ENCODE measurements around the gene RTN4IP1.

RTN4IP1 gene

GRCh38 chr6:106540907-106541306, 88.4 kb downstream of the RTN4IP1 start:
- no peak for DNase-seq

- DNase-seq: no peak
These were observed 88.9 kb downstream of the RTN4IP1 start for GRCh38 chr6:106540432-106540831.

- no peak for DNase-seq
These were observed 89.4 kb downstream of the RTN4IP1 start for GRCh38 chr6:106539936-106540335.

- DNase-seq: no peak
These were observed 91.2 kb downstream of the RTN4IP1 start for GRCh38 chr6:106538145-106538544.

GRCh38 chr6:106537662-106538061, 91.6 kb downstream of the RTN4IP1 start:
- no peak for DNase-seq

- DNase-seq: no peak
These were observed 92.4 kb downstream of the RTN4IP1 start for GRCh38 chr6:106536851-106537250.

GRCh38 chr6:106536357-106536756, 92.9 kb downstream of the RTN4IP1 start:
- no peak for DNase-seq

- DNase-seq: no peak
These were observed 94.3 kb downstream of the RTN4IP1 start for GRCh38 chr6:106535012-106535411.

GRCh38 chr6:106534564-106534982, 94.7 kb downstream of the RTN4IP1 start:
- no peak for DNase-seq

GRCh38 chr6:106534004-106534403, 95.3 kb downstream of the RTN4IP1 start:
- no peak for DNase-seq

GRCh38 chr6:106533054-106533453, 96.2 kb downstream of the RTN4IP1 start:
- DNase-seq: no peak

- DNase-seq: no peak
These were observed 98.8 kb downstream of the RTN4IP1 start for GRCh38 chr6:106530502-106530901.

- no peak for DNase-seq
These were observed 99.3 kb downstream of the RTN4IP1 start for GRCh38 chr6:106530026-106530425.

- no peak for DNase-seq
These were observed 99.9 kb downstream of the RTN4IP1 start for GRCh38 chr6:106529438-106529837.

- no peak for DNase-seq
These were observed 100.8 kb downstream of the RTN4IP1 start for GRCh38 chr6:106528521-106528920.

GRCh38 chr6:106527979-106528378, 101.3 kb downstream of the RTN4IP1 start:
- DNase-seq: no peak

- DNase-seq: no peak
These were observed 102.2 kb downstream of the RTN4IP1 start for GRCh38 chr6:106527117-106527516.

GRCh38 chr6:106525882-106526275, 103.4 kb downstream of the RTN4IP1 start:
- no peak for DNase-seq

- DNase-seq: no peak
These were observed 104.0 kb downstream of the RTN4IP1 start for GRCh38 chr6:106525107-106525881.

GRCh38 chr6:106522562-106523250, 106.6 kb downstream of the RTN4IP1 start:
- no peak for DNase-seq

All from right forelimb (tissue), 1 donor.